Measurements from ENCODE around the gene GDPD3.

DNA sequence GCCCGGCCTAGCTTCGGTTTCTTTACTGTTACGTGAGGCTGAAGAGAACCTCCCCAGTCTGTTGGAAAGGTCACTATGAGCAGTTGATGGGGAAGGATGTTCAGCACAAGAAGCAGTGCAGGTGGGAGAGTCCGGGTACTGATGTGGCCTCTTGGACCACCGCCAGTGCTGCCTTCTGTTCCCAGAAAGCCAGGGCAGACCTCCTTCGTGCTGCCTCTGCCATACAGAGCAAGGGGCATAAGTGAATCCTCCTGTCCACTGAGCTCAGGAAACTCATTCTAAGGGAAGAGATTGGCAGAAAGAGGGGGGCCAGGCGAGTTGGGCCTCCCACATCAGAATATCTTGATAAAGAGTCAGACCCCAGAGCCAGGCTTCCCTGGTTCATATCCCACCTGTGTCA, 33.9 kb downstream of the GDPD3 start:
- no peak for TF ChIP-seq TARDBP (IDR thresholded peaks at IDR 0.05)
- no peak for TF ChIP-seq SP1 (IDR thresholded peaks at IDR 0.05)

Measured in HEK293T (cell line).